HG02642 (cell line): Measurements from ENCODE around the gene CPED1.
"Not testable (repeated sequence)": the region's sequence is repeated elsewhere in the genome, so short reads cannot be mapped to it uniquely, and the experiment has no call there.

Experiments
- ATAC-seq: cut with Tn5 transposase; IDR thresholded peaks from one replicate; pipeline ENCODE4 v1.9.1; 2021; ENCODE audit warnings: mild to moderate bottlenecking; ENCODE audit not compliant: unreplicated experiment, poor library complexity

Gene CPED1

GRCh38 chr7:121297843-121298242 is 309.3 kb downstream of the CPED1 start:
- no peak for ATAC-seq

- no peak for ATAC-seq
Measured at GRCh38 chr7:121298831-121299239, 310.3 kb downstream of the CPED1 start.

GRCh38 chr7:121300685-121301420 is 312.3 kb downstream of the CPED1 start:
- no peak for ATAC-seq

- no peak for ATAC-seq
Measured at GRCh38 chr7:121301446-121302213, 313.1 kb downstream of the CPED1 start.

GRCh38 chr7:121302214-121302745 is 313.8 kb downstream of the CPED1 start:
- ATAC-seq = peak; percentile 95

- no peak for ATAC-seq
Measured at GRCh38 chr7:121303422-121304101, 315.1 kb downstream of the CPED1 start.

- ATAC-seq = no peak
Measured at GRCh38 chr7:121304102-121304658, 315.7 kb downstream of the CPED1 start.

GRCh38 chr7:121305109-121305508 is 316.6 kb downstream of the CPED1 start:
- ATAC-seq = no peak

- ATAC-seq = no peak
Measured at GRCh38 chr7:121306565-121306964, 318.1 kb downstream of the CPED1 start.

- no peak for ATAC-seq
Measured at GRCh38 chr7:121307021-121307574, 318.6 kb downstream of the CPED1 start.

- ATAC-seq = peak; percentile 7
Measured at GRCh38 chr7:121313220-121313792, 324.8 kb downstream of the CPED1 start.

GRCh38 chr7:121313793-121314676 is 325.5 kb downstream of the CPED1 start:
- peak; percentile 92 for ATAC-seq

GRCh38 chr7:121315170-121315569 is 326.7 kb downstream of the CPED1 start:
- not testable (repeated sequence) for ATAC-seq

- no peak for ATAC-seq
Measured at GRCh38 chr7:121322460-121322859, 333.9 kb downstream of the CPED1 start.

- ATAC-seq = no peak
Measured at GRCh38 chr7:121323515-121324302, 335.2 kb downstream of the CPED1 start.

GRCh38 chr7:121327671-121328070 is 339.2 kb downstream of the CPED1 start:
- no peak for ATAC-seq

GRCh38 chr7:121328508-121329190 is 340.1 kb downstream of the CPED1 start, which contains the start of gene WNT16:
TSS of gene WNT16 (plus strand) at chr7:121329000. CDS start at chr7:121329293, 293 bp downstream.
- ATAC-seq = no peak
